ENCODE results near the gene AGAP1. TPM values are rescaled to one million over a fixed set of nuclear protein-coding genes. Genes with fewer than 3 reads are reported as not detected.

Gene AGAP1
- total and polyA plus RNA-seq, 8 donors = 5.0 to 27.6 (median 17.4) TPM

DNA sequence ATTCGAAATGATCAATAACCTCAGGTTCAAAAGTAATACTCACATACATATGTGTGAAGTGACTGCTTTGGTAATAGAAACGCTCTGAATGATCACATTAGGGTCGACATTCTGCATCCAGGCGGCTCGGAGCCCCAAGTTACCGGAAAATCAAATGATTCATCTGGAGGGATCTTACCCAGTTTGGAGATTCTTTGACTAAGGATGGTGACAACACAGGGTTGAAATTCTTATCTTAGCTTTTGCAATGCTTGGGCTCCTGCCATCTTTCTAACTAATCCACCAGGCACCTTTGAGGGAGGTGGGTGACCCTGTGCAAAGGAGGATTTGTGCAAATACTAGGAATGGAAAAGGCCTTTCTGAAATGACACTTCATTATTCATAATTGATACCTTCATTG lies 663.5 kb downstream of the AGAP1 start:
- no peaks in the 10 kb centered on the region for H3K4me1 ChIP-seq
- H3K27ac ChIP-seq = no peak overlapping the region
- FAIRE-seq = no peak
- no peak for ATAC-seq
- DNase-seq = no peak
- no peaks in the 10 kb centered on the region for H3K36me3 ChIP-seq
- peaks cover 0 to 3% (median 0%) of the 10 kb centered on the region in 4 donors for H3K9me3 ChIP-seq
- intact Hi-C loops (cut with DNase I) = no loop called here
- WGBS, 2 donors = 68 to 82% methylated on average over 6 of the region's 6 CpGs
- TF ChIP-seq, protein P1, sequence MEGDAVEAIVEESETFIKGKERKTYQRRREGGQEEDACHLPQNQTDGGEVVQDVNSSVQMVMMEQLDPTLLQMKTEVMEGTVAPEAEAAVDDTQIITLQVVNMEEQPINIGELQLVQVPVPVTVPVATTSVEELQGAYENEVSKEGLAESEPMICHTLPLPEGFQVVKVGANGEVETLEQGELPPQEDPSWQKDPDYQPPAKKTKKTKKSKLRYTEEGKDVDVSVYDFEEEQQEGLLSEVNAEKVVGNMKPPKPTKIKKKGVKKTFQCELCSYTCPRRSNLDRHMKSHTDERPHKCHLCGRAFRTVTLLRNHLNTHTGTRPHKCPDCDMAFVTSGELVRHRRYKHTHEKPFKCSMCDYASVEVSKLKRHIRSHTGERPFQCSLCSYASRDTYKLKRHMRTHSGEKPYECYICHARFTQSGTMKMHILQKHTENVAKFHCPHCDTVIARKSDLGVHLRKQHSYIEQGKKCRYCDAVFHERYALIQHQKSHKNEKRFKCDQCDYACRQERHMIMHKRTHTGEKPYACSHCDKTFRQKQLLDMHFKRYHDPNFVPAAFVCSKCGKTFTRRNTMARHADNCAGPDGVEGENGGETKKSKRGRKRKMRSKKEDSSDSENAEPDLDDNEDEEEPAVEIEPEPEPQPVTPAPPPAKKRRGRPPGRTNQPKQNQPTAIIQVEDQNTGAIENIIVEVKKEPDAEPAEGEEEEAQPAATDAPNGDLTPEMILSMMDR (IDR thresholded peaks at IDR 0.05) = no peak
- H3K27me3 ChIP-seq = no peaks in the 10 kb centered on the region
- H3K4me3 ChIP-seq = no peak overlapping the region

DNA sequence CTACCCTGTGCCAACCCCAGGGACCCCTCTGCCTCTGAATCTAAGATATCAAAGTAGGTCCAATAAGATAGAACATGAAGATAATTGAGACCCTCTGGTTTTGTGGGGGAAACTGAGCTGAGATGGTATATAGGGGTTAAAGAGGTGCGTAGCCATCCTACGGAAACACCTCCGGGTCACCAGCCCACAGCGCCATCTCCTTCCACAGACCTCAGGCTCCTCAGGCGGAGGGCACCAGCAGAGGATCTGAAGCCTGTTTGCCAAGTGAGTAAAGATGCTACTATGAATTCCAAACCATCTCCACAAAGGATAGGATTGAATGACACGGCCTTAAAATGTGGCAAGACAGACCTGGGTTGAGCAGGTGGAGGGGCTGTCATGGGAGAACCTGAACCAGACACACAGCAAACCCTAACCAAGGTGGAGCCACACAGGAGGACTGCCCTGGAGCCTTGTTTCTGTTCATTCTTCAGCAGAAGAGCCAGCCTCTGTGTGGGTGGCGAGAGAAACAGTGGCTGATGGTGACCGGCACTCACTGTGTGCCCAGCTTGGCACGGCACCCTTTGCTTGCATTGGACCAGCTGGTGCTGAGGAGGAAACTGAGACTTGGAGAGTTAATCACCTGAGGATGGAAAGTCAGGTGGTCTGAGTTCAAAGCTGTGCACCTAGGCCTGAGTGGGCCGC lies 664.1 kb downstream of the AGAP1 start:
- no peak for FAIRE-seq
- Histone ChIP-seq H3K4me1 (no peaks in the 10 kb centered on the region), H3K4me3 (no peak overlapping the region), H3K36me3 (no peaks in the 10 kb centered on the region), H3K27me3 (peaks cover 0 to 2% (median 0%) of the 10 kb centered on the region in 4 donors), H3K9me3 (no peaks in the 10 kb centered on the region), H3K27ac (no peak overlapping the region)
- TF ChIP-seq, protein P1 (IDR thresholded peaks at IDR 0.05) = no peak
- no peak for DNase-seq
- intact Hi-C loops (cut with DNase I) = no loop called here
- ATAC-seq = no peak
- 83 to 87% methylated on average over 10 of the region's 10 CpGs for WGBS, 2 donors

DNA sequence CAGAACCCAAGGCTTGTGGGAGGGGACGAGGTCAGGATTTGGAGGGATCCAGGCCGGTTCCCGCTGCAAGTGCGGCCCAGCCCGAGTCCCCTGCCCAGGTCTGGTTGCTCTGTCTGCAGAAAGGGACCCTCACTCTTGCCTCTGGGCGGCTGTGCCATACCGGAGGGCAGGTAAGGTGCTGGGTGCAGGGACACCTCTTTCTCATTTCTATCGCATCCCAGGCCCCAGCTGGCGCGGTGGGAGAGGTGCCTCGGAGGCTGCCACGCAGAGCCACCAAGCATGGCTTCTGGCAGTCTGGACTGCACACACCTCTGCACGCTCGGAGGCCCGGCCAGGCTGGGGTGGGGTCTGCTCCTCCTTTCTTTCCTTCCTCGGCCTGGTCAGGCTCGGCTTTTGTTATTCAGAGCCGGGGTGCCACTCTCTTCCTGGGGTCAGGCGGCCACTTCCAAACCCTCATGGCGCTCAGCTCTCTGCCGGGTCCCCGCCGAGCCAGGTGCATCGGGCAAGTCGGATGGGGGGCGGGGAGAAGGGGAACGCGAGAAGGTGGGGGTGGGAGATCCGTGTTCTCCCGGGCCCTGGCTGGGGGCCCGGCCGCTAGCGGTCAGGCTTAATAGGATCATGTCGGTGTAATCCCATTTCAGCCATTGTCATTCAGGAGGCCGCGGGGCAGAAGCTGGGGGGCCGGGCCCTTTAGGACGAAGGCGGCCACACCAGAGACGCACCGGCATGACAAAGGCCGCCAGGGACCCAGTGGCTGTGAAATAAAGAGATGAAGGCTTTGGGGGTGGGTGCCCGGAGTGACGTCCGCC lies 665.3 kb downstream of the AGAP1 start:
- TF ChIP-seq, protein P1 (IDR thresholded peaks at IDR 0.05) = no peak
- Histone ChIP-seq H3K27me3 (peaks cover 0 to 6% (median 3%) of the 10 kb centered on the region in 4 donors), H3K36me3 (no peaks in the 10 kb centered on the region), H3K27ac (no peak overlapping the region), H3K9me3 (no peaks in the 10 kb centered on the region), H3K4me3 (no peak overlapping the region), H3K4me1 (peaks cover 0 to 5% (median 1%) of the 10 kb centered on the region in 3 donors)
- ATAC-seq (no peak), FAIRE-seq (no peak), DNase-seq (peak in 1 of 6 donors; percentile 48)
- WGBS, 2 donors = 19 to 21% methylated on average over 39 to 45 of the region's 45 CpGs
- intact Hi-C loops (cut with DNase I) = no loop called here

DNA sequence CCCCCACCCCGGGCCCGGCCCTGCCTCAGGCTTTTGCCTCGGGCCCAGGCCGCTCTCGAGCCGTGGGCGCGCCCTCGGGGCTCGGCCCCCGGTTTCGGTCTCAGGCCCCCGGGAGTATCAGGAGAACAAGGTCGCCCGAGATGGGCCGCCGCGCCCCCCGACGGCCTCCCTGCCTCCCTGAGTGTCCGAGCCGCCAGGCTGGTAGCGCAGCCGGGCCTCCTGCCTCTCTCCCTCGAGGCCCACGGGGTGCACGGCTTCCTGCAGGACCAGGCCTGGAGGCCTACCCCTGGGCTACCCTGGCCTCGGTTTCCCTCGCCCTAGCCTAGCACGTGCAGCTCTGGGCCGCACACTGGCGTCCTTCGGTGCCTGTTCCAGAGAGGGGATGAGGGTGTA lies 665.9 kb downstream of the AGAP1 start:
- Histone ChIP-seq H3K27ac (no peak overlapping the region), H3K27me3 (peaks cover 0 to 11% (median 3%) of the 10 kb centered on the region in 4 donors), H3K4me1 (peaks cover 4 to 11% (median 7%) of the 10 kb centered on the region in 3 donors), H3K36me3 (no peaks in the 10 kb centered on the region), H3K4me3 (no peak overlapping the region), H3K9me3 (no peaks in the 10 kb centered on the region)
- no peak for FAIRE-seq
- TF ChIP-seq, protein P1 (IDR thresholded peaks at IDR 0.05) = no peak
- DNase-seq = peak in 1 of 6 donors; percentile 56
- intact Hi-C loops (cut with DNase I) = no loop called here
- ATAC-seq = no peak
- WGBS, 2 donors = 9 to 12% methylated on average over 18 to 33 of the region's 33 CpGs
